H1 (cell line): ENCODE results near the gene PPARA. TPM values are rescaled to one million over a fixed set of nuclear protein-coding genes. Genes with fewer than 3 reads are reported as not detected.

ENCODE experiments used
- BRCA1 ChIP-seq: IDR thresholded peaks from 2 replicates; pipeline ENCODE4 v1.6.1; 2012; ENCODE audit warnings: low read depth, low read length, improper control_type of control experiment
- E2F6 ChIP-seq: IDR thresholded peaks from 2 replicates; pipeline ENCODE4 v1.6.1; 2012; ENCODE audit warnings: inconsistent platforms
- HDAC2 ChIP-seq, 2 experiments: fragments of 300-600 bp in 1 of 2; sonication (generic) in 1 of 2; IDR thresholded peaks; 2 replicates each; pipeline ENCODE4 v1.6.1; 2011 to 2012; ENCODE audit warnings: low read depth in 2 of 2, low read length in 2 of 2, mild to moderate bottlenecking in 2 of 2, moderate library complexity in 2 of 2, borderline replicate concordance in 1 of 2, inconsistent platforms in 1 of 2
- MAFK ChIP-seq: IDR thresholded peaks from 2 replicates; pipeline ENCODE4 v1.6.1; 2012; ENCODE audit warnings: low read depth, mild to moderate bottlenecking, improper control_type of control experiment, low read length
- NANOG ChIP-seq: IDR thresholded peaks from 2 replicates; pipeline ENCODE4 v1.6.1; 2011; ENCODE audit warnings: low read length, low read depth, mild to moderate bottlenecking, inconsistent platforms; ENCODE audit not compliant: insufficient read depth, poor library complexity, severe bottlenecking
- polyA plus RNA-seq, 7 experiments: library from polyadenylated mRNA; depleted of rRNA in 3 of 7; stranded (reverse) in 5 of 7; unstranded in 2 of 7; fragments of >200 nt in 5 of 7; fragments of 200-250 nt in 2 of 7; gene quantifications; 1 replicate in 5 of 7; 2 replicates in 1 of 7; 4 replicates in 1 of 7; pipeline versions ENCODE4 v1.2.1 to v1.2.3, GENCODE V29; 2011 to 2013; ENCODE audit warnings: missing spikeins in 2 of 7, mixed read lengths in 2 of 7
- total RNA-seq: library from RNA; stranded (reverse); fragmentation: NEBNext Ultra II Directional; extraction: Animal tissue kit (Norgen Biotek cat#: 25700); gene quantifications from 2 replicates; pipeline ENCODE4 v1.2.1, GENCODE V29; 2021
- TF ChIP-seq, protein P1 (sequence below): IDR thresholded peaks from 2 replicates; pipeline ENCODE4 v1.6.1; 2011; ENCODE audit warnings: low read length, improper control_type of control experiment

The PPARA gene
- total and polyA plus RNA-seq, 2 of the 8 experiments (the other 6 are each of a cell fraction or from before 2014, with no cell fraction given): 3.1 to 8.2 TPM

- TF ChIP-seq E2F6: no peak
- no peak for TF ChIP-seq BRCA1
- no peak for TF ChIP-seq NANOG
- TF ChIP-seq MAFK: no peak
- TF ChIP-seq, protein P1, sequence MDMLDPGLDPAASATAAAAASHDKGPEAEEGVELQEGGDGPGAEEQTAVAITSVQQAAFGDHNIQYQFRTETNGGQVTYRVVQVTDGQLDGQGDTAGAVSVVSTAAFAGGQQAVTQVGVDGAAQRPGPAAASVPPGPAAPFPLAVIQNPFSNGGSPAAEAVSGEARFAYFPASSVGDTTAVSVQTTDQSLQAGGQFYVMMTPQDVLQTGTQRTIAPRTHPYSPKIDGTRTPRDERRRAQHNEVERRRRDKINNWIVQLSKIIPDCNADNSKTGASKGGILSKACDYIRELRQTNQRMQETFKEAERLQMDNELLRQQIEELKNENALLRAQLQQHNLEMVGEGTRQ: no peak
- TF ChIP-seq HDAC2 (IDR thresholded peaks at IDR 0.05; ENCODE audit: borderline replicate concordance in 1 of 2, low read depth in 2 of 2, low read length in 2 of 2): no peak
Observed at GRCh38 chr22:46214149-46214548, 63.8 kb downstream of the PPARA start (continued).
